GM18867 (cell line): ENCODE measurements around the gene DENND4B.

Experiments
- ATAC-seq: cut with Tn5 transposase; IDR thresholded peaks from one replicate; pipeline ENCODE4 v1.9.1; 2021; ENCODE audit warnings: mild to moderate bottlenecking, moderate library complexity; ENCODE audit not compliant: unreplicated experiment

DENND4B gene

DNA sequence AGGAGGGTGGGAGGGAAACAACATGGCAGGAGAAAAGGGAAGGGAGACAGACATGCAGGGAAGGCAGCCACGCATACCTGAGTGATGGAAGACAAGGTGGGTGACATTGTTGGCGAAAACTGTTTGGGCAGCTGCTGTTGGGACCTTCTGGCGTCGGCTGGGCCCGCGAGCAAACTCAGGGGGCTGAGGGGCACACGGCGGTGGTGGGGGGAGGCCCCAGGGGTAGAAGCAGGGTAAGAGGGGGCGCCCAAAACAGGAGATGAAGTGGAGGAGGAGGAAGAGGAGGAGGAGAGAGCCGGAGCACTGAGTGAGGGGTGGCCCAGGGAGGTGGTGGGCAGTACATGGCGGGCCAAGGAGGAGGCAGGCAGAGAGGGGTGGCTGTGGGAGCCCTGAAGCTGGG lies 4.7 kb upstream of the DENND4B start:
- no peak for ATAC-seq

DNA sequence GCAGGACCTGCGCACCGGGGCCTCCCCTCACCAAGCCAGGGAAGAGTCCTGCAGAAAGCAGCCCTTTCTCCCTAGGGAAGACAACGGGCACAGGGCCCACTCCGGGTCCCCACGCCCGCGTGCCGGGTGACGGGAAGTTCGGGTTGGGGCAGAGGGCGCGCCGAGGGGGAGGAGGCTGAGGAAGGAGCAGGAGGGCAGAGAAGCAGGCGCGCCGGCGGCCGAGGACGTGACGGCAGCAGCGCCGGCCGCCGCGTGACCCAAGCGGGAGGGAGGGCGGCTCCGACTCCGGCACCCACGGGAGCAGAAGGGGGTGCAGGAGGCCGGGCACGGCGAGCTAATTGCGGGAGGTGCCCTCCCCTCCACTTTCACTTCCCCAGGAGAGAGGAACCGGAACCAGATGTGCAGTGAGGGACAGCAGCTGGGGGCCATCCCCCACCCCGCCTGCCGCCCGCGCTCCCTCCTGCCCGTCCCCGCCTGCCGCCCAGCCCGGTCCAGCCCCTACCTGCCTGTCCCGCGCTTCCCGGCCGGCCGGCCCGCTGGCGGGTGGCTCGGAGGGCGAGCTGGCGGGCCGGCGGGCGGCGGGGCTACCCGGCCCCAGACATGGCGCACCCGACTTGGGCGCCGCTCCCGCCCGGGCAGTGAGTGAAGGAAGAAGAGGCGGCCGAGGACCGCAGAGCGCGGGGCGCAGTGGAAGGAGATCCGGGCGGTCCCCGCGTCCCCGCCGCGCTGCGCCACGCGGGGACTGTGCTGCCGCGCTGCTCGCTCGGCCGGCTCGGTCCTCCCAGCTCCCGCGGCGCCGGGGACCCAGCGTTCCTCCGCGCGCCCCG lies 510 bp downstream of the DENND4B start:
- ATAC-seq, result peak; percentile 70

DNA sequence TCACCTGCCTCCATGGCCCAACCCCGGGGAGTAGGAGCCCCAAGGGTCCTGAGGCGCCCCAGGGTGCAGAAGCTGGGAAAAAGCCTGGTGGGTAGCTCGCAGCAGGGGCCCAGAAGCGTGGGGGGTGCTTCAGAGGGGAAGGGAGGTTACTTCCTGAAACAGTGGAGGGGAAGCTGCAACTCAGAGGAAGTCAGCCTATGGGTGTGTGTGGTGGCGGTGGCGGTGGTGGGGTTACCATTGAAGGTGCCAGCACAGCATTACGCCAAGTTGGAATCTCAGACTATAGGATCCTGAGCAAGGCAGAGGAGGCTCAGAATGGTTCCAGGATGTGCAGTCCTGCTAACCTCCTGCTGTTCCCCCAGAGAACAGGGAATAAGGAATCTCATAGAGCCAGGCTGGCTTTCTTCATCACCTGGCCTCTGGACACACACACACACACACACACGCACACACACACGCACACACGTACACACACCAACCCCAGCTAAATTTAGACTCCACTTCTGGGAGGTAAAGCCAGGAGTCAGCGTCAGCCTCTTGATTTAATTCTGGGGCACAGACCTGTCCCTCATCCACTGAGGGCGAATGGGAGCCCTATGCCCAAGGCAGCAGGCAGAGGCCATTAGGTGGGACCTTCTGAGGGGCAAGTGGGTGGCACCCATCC lies 1.3 kb downstream of the DENND4B start:
- peak; percentile 29 for ATAC-seq

DNA sequence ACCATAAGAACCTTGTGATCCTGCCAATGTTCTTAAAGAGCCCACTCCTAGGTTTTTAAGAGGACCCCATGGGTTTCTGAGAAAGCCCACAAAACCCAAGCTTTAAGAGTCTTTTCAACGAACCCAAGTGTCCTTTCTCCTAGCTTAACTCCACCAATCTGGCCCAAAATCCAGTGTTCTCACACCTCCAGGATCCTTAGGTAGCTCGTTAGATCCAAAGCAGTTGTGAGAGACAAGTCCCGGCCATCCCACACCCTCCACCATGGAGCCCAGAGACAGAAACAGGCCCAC lies 1.7 kb downstream of the DENND4B start:
- no peak for ATAC-seq

DNA sequence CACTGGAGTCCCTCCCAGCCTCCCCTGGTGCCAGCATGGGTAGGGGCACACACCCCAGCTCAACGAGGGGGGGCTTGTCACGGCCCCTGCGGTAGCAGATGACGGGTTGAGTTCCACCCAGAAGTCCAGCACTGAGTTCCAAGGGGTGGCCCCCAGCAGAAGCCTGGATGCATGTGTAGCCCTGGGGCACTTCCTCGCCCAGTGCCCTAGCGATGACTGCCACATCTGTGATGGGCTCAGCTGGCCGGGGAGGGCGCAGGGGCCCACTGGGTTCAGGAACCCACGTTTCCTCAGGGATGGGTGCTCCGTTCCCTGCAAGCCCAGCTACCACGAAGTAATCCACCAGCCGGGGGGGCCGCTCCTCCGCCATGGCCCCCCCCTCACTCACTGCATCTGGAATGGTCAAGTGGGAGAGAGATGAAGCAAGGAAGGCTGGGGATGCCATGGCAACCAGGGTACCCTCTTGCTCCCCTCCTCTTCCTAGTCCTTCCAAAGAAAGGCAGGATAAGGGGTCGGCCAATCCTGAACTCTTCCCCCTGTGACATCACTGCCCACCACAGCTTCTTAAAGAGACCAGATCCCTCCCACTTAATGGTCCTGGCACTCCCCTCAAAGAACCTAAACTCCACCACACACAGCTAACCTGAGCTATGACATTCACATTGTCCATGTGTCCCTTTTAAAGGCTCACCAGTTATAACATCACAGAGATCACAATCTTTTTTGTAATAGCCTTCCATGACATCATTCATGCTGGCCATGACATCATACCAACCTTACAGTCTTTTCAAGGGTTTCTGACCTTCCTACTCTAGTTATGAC lies 2.3 kb downstream of the DENND4B start:
- ATAC-seq, result no peak

DNA sequence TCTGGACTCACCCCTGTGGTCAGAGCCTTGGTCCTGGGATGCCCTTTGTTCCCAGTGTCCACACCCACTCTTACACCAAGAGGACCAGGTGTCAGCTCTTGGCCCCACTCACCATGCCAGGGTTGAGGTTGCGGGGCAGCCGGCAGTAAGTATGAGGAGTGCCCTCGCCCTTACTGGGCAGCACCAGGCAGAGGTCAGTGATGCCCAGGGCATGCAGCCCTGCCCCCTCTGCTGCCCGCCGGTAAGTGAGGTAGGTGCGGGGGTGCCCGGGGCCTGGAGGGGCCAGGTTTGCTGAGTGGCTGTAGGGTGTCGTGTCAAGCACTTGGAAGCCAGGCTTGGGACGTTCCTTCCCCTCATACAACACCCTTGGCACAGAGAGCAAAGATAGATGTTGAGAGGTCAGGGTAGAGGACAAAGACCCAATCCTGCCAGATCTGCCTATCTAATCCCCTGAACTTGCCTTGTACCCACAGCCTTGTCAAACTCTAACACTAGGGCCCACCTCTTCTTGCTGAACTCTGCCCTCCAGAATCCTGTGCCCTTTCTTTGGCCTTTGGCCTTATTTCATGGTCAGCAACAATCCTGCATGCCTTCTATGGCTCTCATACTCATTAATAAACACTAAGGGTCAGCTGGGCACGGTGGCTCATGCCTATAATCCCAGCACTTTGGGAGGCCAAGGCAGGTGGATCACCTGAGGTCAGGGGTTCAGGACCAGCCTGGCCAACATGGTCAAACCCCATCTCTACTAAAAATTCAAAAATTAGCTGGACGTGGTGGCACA lies 3.6 kb downstream of the DENND4B start:
- ATAC-seq, result no peak

DNA sequence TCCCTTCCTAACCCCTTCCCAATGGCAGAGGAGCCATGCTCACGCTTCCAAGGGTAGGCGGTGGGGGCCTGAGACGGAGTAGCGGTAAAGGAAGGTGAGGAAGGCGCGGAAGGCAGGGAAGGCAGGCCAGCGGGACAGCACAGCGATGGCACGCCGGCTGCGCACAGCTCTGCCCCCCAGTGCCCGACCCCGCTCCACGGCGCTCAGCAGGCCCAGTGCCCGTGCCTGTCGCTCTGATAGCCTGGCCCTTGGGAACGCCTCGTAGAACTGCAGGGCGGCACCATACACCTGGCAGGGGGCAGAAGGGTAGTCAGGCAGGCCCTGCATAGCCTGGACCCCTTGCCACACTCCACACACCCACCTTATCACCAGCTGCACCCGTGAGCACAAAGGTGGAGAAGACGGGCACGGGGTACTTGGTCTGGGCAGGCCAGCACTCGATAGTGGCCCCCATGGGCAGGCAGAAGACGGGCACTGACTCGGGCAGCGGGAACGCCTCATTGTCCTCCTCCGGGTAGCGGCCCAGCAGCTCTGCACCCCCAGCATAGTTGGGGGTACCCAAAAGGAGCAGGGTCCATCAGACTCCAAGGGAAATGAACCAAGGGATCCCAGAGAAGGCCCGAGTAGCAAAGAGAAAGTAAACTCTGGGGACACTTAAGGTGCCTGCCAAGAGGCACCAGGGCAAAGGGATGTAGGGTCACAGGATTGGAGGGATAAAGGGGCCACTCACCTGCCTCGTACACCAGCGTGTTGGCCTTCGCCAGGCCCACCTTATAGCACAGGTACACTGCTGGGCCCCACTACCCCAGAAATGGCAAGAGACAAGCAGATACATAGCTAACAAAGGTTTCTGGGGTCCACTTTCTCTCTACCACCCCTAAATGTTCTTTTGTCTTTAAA lies 4.4 kb downstream of the DENND4B start:
- ATAC-seq, result no peak

DNA sequence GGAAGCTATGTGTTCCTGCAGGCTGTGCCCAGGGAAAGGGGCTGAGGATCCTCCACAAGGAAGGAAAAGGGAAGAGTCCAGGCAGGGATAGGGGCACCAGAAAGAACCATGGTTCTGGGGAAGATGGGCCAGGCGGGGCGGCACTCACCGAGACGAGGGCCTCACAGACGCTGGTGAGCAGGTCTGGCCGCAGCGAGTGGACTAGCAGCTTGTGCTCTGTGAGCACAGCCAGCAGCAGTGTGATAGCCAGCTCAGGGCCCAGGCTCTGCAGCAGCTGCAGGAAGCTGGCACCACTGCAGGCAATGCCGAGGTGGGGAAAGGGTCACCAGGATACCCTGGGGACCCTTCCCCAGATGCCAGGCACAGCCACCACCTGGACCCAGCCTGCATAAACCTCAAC lies 5.8 kb downstream of the DENND4B start:
- ATAC-seq, result no peak

DNA sequence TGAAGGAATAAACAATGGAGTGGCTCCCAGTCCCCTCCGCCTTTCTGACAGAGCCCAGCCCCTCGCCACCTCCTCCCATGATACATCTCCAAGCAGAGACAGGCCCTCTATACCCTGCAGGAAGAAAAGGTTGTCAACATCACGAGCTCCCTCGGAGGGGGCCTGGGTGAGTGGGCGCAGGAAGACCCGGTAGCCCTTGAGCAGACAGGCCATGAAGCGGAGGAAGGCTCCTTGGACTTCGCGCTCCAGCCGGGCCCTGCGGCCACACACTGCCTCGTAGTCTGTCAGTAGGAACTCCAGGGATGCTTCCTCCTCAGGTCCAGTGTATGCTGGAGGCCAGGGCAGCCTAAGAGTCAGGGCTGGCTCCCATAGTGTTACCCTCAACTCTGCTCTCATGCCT lies 7.0 kb downstream of the DENND4B start:
- no peak for ATAC-seq

DNA sequence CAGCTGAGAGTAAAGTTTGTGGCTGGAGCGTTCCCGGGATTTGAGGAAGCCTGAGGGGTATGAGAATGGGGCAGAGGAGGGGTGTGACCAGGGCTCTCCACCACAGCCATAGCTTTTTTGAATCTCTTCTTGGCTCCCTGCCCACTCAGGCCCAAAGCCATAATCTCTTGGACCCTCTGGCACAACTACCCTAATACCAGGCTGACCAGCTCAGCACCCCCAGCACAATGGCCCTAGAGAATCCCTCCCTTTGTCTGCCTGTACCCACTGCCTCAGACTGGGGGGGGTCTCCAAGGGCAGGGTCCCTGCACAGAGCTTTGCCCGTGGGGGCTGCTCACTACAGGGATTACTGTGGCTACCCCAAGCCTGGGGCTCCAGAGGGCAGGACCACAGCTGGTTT lies 7.5 kb downstream of the DENND4B start:
- ATAC-seq, result no peak

DNA sequence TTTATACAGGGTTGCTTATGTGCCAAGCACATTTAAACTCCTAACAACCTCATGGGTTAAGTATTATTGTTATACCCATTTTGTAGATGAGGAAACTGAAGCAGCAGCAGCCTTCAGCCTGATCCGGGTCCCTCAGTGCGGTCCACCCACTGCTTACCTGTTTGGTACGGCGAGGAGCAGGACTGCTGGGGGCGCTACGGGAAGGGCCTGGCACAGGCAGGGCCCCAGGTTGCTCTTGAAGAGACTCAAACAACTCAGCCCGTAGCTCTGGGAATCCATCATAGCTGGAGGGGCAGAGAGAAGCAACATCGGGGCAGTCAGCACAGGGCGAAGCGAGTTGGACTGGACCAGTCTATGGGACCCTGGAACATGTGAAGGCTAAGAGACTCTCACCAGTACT lies 9.2 kb downstream of the DENND4B start:
- ATAC-seq, result no peak

DNA sequence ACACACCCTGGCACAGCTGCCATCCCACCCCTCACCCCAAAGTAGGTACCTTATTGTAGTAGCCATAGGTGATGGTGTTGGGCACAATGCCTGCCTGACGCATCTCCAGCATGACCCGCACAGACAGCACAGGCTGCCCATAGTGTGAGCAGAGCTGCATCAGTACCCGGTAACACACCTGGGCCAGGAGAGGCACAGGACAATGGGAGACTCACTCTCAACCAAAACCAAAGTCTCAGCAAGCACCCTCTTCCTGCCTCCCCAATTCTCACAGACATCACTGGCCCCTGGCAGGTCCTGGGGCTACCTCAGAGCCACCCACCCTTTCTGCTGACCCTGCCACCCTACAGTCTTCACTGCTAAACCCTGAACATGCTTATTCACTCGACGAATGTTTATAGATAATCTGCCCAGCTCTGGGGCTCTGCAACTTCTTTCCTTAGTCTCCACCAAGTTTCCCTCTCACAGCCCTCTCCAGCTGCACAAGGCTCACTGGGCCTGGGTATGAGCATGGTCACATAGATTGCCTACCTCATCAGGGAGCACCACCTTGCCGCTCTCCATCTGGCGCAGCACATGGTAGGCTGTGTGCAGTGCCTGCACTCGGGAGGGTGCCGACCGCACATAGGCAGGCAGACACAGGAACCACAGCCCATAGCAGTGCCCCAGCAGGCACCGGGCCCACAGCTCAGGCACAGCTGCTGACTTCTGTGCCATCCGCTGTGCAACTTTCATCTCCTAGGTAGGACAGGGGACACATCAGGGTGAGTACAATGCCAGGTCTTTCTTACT lies 10.3 kb downstream of the DENND4B start:
- ATAC-seq, result no peak

DNA sequence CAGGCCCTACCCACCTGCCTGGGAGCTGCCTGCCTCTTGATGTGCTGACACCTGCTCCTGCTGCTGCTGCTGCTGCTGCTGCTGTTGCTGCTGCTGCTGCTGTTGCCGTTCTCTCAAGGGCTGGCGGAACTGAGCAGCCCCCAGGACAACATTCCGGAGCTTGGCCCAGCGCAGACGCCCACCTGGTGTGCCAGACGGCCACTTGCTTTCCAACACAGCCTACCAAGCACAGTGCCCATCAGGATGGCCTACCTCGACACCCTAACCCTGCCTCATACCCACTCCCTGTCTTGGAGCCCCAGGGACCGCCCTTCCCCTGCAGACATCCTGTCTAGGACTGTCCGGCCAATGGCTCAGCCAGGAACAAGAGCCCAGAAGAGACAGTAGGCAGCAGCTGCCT lies 11.8 kb downstream of the DENND4B start:
- no peak for ATAC-seq

DNA sequence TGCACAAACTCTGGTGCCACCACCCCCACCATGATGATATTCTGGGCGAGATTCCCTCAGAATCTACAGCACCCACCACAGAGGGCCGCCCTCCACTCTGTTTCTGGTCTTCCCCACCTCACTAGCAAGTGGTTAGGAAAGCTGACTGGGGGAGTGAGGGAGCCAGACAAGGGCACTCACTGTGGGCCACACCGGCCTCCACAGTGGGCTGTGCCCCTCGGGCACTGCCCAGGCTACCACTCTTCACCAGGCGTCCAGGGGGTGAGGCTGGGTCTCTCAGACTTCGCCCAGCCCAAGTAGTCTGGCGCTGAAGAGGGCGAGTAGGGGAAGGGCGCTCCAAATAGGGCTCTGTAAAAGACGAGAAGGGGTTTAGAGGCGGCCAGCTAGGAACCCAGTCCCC lies 12.6 kb downstream of the DENND4B start:
- no peak for ATAC-seq

DNA sequence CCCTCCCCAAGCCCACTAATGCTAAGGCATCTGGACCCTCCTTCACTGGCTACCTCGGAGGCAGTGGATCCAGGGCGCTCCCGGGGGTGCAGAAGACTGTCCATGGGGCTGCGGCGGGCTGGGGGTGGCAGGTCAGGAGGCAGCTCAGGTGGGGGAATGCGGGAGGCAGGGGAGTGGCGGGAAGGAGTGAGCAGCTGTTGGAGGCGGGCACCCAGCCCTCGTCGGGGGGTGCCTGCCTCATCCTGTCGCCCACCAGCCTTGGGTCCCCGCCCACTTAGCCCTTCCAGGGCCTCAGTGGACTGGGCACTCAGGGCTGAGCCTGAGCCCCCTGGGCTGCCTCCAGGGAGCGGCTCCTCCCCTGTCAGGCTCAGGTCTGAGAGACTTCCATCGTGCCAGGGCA lies 13.1 kb downstream of the DENND4B start:
- ATAC-seq, result no peak

DNA sequence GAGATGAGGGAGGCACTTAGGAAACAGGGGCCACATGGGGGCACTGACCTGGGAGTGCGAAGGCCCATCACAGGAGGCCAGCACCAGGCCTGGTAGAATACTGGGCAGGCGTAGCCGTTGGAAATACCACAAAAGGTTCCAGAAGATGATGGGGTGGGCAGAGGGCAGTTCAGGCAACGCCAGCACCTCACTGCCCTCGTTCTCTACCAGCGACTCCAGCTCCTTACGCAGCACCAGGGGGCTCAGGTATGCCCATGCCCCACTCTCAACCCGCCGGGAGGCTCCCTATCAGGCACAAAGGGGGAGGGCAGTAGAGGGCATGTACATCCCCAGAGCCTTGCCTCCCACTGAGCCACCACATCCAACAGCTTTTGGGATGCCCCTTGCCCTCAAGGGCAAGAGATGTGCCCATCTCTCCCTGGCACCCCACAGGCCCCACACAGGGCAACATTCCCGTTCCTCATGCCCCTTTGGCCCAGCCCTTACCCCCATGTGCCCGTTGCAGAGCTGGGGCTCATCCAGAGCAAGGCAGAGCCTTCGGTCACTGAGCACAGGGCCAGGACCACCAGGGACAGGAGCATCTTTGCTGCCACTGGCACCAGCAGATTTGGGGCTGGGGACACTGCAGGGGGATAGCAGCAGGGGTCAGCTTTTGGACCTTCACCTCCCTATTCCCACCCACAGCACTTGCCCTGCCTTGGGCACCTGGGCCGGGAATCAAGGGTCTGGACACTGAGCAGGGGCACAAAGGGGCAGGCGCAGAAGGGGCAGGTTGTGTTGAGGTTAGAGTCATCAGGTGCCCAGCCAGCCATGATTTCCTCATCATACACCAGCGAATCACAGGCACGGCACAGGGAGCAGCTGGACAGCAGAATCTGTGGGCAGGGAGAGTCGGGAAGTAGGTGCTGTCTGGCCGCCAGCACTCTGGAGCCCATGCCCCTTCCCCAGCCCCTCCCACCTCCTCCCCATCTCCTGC lies 14.1 kb downstream of the DENND4B start:
- no peak for ATAC-seq

DNA sequence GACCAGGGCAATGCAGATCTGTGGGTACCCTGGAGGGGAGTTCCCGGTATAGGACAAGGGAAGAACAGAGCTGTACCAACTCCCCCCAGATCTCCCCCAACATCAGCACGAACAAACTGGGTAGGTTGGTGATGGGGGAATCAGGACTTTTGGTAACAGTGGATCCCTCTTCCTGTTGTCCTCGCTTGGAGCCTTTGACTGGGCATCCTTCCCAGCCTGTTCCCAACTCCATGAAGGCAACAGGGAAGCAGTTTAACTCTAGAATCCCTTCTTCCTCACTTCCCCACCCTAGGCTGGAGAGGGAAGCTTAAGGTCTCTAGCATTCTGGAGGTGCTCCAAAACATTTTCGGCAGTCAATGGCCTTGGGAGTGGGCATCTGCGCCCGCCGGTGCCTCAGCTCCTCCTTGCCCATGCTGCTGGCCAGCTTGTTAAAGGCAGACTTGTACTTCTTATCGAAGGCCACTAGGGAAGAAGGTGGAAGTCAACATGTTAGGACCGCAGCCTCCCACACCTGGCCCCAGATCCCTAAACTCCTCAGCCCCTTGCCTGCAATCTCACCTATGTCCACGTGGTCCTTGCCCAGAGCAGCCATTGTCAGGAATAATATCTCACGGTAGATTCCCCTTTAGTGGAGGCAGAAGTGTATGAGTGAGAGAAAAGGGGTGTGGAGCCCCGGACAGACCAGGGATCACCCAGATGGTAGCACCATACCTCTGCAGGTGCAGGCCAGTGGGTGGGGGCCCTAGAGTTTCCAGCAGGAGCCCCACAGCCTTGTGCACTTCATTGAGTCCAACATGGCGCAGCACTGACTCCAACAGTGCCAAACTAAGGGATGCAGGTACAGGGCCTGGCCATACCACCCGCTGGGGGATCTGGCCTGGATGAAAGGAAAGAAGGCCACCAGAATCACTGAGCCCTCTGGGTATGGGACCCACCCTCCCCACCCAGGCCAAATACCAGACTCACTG lies 16.3 kb downstream of the DENND4B start:
- no peak for ATAC-seq
